GM18907 (cell line): ENCODE measurements around the gene PSD4.
"Not testable (repeated sequence)": the region's sequence is repeated elsewhere in the genome, so short reads cannot be mapped to it uniquely, and the experiment has no call there.

Source experiments
- ATAC-seq: cut with Tn5 transposase; IDR thresholded peaks from one replicate; pipeline ENCODE4 v1.9.1; 2021; ENCODE audit warnings: mild to moderate bottlenecking, moderate library complexity; ENCODE audit not compliant: unreplicated experiment

Gene PSD4

DNA sequence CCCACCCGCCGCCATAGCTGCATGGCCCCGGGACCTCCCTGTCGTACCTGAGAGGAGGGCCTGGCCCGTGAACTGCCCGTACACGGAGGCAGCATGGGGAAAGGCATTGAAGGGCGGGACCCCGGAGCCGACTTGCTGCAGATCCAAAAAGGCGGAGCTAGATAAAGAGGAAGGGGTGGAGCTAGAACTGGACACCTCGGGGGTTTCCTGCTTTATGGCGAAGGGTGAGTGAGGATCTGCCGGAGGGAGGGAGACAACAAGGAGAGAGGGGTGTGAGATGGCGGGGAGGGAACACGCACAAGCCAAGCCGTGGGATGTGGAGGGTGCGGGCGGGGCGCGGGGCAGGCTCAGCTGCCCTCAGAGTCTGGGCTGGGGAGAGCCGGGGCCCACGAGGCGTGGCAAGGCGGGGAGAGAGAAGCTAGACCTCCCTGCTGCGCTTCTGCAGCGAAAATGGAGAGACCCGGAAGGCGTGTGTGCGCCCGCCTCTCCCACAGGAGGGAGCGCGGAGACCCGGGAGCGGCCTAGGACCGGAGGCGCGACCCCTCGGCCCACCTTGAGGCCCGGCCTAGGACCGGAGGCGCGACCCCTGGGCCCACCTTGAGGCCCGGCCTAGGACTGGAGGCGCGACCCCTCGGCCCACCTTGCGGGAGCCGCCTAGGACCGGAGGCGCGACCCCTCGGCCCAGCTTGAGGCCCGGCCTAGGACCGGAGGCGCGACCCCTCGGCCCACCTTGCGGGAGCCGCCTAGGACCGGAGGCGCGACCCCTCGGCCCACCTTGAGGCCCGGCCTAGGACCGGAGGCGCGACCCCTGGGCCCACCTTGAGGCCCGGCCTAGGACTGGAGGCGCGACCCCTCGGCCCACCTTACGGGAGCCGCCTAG, 61.8 kb downstream of the PSD4 start:
- not testable (repeated sequence) for ATAC-seq

DNA sequence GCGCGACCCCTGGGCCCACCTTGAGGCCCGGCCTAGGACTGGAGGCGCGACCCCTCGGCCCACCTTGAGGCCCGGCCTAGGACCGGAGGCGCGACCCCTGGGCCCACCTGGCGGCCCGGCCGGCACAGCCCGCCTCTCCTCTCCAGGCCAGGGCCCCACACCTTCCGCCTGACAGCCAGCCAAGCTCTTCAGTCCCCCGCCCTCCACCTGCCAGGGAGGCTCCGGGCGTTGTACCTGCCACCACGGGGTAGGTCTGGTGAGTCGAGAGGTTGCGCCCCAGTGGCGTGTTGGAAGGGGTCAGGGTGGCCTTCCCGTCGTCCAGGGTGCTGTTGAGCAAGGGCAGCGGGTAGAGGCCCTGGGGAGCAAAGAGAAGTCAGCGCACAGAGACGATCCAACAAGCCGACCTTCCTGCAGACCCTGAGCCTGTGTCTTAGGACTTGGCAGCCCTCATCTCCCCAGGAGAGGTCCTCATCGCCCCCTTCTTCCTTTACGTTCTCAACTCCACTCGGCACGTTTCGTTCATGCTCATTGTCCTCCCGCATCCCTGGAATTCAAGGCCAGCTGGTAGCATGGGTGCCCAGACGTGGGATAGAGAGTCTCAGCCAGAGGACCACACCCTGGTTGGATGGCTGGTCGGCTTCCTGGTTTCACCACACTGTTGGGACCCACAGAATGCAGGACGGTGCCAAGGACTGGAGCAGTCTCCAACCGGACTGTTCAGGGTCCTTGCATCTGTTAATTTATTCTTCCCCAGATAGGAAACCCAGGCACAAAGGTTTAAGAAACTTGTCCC, 62.8 kb downstream of the PSD4 start:
- ATAC-seq = no peak

DNA sequence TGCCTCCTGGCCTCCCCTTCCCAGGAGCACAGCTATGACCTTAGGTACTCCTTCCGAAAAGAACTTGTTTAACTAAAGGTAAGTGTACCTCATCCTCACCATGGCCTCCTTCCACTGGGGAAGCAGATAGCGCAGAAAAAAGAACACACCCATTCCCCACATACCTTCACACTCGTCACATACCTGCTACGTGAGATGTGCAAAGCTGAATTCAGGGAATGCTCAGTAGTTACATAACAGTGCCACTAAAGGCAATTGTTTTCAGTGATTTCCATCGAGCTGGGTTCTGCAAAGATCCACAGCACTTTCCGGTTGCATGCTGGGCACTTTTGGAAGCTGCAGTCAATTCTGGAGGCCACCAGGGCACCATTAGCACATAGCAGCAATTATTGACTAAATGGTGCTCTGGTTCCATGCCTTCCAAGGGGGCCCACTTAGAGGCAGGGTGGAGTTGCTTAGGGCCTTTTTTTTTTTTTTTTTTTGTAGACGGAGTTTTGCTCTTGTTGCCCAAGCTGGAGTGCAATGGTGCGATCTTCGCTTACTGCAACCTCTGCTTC, 63.9 kb downstream of the PSD4 start:
- no peak for ATAC-seq

DNA sequence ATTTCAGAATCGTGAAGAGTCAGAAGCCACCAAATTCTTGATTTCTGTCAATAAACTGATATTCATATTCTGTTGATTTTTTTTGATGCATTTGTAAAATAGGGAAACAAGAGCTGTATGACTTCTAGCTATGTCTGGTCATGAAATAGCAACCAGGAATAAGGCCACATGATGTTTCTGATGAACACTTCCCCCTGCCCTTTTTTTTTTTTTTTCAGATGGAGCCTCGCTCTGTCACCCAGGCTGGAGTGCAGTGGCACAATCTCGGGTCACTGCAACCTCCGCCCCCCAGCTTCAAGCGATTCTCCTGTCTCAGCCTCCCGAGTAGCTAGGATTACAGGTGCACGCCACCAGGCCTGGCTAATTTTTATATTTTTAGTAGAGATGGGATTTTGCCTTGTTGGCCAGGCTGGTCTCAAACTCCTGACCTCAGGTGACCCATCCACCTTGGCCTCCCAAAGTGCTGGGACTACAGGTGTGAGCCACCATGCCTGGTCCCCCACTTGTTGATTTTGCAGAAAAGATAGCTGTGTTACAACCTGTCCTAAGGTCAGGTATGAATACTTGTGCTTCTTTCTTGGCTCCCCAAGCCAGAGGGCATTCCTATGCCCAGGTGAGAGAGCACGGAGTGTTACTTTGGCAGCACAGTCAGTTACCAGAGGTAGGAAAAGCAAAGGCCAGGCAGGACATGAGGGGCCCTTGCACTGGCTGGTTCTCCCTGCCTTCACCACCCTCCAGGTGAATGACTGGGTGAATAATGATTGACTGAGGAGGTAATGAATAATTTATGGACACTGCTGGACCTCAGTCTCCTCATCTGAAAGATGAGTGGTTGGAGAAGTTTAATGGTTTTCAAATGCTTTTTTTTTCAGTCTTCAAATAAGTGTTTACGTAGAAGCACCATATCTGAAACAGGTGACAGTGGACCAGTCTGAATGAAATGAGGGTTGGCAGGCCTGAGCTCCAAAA, 65.4 kb downstream of the PSD4 start:
- ATAC-seq = no peak

DNA sequence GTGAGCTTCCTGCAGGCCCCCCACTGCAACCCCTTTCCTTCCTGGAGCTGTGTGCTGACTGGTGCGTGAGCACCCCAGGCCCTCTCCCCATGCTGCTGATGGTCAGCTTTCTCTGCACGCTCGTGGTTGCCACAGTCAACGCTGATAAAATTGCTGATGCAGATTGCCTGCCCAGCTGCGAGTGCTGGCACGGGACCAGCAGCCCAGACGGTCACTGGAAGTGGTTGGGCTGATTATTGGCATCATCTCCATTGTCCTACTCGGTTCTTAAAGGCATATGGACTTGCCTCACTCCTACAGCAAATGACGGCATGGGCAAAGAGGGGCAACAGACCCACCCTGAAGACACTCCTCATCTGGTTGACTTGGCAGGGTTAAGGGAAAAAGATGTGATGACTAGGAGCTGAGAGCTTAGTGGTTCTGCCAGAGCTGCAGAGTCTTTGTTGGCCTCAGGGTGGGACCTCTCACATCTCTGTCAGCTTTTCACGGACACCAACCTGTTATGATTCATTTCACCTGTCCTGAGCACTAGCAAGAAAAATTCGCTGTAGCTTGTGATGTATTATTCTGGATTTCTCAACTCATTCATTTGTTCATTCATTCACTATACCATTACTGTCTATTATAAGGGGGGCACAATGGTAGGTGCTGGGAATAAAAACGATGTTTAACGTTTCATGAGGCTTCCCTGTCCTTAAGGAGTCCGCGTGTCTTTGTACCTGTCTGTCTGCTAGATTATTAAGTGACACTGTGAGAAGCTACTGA, 66.6 kb downstream of the PSD4 start:
- no peak for ATAC-seq

DNA sequence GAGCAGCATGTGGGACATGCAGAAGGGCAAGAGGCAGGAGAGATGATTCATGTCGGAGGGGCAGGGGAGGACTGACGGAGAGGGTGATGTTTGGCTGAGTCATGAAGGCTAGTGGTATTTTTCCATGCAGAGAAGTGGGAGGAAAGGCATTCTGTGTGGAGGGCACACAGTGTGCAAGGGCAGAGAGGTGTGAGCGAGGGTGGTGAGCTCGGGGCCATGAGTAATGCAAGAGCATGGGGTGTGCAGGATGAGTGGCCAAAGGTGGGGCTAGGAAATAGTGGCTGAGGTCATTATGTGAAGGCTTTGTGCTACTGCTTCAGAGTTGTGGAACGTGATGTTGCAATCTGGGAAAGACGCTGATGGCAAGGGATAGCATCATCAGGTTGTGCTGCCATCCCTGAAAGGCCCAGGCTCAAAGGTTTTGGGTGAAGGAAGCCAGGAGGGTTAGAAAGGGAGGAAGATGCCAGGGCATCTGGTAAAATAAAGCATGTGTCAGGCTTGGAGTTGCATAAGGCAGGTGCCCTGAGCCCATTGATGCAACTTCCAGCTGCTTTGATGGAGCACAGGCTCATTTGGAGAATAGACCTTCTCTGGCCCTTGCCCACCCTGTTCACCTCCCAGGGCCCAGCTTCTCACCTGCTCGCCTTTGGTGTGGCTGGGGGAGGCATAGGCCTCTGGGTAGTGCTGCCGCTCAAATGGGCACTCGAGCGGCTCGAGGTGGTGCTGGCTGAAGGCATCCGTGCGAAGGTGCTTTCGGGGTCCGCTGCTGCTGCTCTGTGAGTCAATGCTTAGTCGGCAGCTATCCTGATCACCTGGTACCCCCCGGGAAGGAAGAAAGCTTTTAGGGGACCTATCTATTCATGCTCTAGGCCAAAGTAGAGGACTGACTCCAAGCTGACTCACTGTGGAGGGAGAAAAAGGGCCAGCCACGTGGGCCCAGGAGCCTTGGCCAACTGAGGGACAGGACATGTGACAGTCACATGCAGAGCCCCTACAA, 67.4 kb downstream of the PSD4 start:
- ATAC-seq = no peak

DNA sequence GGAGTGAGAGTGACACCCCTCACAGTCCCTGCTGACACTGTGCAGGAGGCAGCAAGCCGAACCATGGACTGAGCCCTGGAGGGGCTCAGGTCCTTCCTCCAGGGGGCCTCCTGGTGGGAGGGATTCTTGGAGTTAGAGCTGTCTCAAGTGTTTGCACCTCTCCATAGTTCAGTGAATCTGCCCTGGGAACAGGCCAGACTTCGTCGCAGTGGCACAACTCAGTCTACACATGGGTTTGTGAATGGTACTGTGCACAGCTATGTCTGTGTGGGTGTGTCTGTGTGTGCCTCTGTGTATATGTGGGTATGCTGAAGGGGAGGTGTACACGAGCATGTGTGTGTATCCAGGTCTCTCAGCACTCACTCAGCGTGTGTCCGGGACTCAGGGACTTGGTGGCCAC, 68.6 kb downstream of the PSD4 start:
- ATAC-seq = no peak

DNA sequence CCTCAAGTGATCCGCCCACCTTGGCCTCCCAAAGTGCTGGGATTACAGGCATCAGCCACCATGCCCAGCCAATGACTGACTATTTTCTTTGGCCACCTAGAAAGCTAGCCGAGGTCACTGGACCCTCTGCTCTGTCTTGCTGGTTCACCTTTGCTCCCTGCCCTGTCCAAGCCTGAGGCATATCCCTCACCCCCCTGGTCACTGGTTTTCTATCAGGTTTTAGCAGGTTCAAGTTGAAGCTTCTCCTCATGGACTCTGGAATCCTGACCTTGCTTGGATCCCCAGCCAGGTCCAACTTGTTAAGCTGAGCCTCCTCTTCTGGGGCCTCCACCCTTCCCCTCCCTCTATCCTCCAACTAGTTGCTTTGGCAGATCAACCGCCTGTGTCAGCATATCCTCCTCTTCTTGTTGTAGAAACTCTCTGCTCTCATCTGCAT, 71.5 kb downstream of the PSD4 start:
- ATAC-seq = no peak

DNA sequence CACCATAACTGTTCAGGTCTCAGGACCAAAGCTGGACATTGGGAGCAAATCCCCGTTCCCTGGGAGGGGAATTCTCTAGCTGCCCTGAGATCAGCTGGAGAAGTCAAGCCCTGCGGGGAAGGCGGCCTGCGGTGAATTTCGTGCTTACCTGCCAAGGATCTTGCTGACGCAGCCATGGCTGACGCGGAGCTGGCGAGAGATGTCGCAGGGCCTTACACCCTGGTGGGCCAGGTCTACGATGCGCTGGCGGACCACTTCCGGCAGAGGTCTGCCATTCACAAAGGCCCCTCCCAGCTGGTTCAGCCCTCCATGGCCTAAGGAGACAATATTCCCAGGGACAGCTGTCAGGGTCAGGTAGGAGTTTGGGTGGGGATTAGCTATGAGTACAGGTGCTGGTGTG, 72.8 kb downstream of the PSD4 start:
- ATAC-seq = no peak

DNA sequence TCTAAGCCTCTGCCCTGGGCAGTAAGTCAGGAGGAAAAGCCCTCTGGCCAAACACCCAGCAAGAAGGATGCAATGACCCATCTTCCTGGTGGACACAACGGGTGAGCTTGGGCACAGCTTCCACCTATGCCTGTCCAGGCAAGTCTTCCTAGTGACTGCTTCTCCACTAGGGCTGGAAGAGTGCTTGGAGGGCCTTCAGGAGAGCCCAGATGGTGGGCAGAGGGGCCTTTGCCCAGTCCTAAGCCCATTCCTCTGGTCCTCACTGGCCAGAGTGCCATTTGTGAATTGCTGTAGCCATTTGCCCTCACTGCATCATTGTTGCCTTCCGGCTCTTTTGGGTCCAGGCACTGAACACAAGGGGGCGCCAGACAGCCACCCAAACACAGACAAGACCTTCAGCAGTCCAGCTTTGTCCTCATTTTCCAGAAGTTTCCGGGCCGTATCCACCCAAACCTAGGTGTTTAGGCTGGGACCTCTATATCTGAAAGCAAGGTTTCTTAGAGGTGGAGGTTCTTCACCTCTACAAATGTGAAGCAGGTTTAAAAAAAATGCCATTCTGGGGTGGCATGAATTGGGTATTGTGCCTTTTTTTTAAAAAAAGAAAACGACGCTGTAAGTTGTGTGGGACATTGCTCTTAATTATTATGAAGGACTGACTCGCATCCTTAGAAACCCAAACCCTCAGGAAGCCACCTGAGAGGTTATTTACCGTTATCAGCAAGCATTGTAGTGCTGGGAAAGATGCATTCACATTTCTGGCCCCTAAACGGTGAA, 75.4 kb downstream of the PSD4 start:
- no peak for ATAC-seq

DNA sequence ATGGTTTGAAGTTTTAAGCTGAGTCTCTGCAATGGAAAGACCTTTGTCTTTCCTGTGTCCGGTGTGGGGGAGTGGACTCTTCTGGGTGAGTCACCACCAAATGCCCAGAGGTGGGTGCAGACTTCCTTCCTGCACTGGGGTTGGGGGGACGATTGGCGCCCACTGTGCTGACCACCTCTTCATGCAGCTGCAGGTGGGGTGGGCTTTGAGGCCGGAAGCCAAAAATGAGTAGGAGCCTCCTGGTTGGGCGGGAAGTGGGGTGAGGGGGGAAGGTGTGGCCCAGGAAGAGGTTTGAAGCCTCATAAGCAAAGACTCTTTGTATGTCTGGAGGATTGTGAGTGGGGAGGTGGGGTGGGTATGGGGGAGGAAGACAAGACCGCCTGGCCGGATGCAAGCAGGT, 77.3 kb downstream of the PSD4 start:
- no peak for ATAC-seq

DNA sequence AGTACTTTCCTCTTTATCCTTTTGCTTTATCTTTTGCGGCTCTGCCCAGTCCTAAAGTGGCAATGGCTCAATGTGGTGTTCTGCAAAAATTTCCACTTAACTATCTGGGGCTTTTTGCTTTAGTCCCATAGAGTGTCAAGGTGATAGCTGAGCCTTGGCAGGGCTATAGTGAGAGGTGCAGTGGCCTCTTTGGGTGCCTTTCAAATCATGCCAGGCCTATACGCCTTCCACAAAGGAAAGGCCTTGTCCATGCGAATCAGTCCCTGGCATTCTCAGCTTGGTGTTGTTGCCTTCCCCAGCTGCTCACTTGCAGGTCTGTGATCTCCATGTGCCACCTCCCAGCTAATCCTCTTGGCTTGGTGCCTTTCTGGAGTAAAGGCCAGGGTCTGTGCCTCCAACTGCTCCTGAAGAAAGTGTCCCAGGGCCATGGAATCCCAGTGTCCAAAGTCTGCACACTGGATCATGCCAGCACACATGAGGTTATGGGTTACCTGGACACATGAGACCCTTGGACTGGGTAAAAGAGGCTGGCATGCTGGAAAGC, 78.3 kb downstream of the PSD4 start:
- ATAC-seq = no peak

DNA sequence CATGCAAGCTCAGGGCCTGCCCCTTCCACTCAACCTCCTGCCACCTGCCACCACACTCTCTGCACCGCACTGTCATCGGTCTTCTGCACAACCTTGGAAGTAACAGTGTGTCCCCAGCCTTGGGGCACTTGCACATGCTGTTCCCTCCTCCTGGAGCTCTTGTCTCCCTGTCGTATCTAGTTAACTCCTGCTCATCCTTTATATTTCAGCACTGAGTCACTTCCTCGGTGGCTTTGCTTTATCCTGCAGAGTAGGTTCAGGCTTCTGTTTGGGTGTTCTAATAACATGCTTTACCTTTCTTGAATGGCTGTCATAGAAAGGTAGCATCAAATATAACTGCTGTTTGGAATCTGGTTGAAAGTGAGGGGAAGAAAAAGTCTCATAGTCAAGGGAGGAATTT, 79.7 kb downstream of the PSD4 start:
- no peak for ATAC-seq

DNA sequence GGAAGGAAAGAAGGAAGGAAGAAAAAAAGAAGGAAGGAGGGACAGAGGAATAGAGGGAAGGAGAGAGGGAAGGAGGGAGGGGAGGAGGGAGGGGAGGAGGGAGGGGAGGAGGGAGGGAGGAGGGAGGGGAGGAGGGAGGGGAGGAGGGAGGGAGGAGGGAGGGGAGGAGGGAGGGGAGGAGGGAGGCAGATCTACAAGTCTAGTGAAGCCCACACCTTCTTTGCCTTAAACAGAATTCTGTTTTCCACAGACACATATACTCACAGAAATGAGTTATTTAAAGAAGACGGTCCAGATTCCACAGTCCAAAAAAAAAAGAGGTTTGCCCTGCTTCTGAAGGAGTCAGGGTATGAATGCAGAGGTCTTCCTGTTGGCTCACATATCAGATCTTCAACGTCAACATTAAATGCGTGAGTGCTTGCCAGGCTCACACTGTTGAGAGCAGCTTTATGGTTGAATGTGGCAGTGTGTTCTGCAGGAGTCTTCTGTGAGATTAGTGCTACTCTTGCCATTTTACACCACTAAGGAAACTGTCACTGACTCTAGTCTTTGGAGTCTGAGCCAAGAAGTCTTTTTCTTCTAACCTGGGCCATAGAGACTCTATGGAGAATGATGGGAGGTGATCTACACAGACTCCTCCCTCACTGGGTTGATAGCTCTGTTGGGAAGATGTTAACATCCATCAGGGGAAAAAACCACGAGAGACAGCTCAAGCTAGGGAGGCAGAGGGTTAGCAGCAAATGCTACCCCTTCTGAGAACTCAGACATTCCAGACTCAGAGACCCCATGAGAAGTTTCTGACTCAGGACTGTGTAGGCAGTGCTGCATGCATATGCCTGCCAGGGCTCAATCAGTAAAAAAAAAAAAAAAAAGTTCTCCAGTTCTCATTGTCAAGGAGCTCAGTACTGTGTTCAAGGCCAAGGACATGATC, 81.6 kb downstream of the PSD4 start:
- ATAC-seq = no peak

DNA sequence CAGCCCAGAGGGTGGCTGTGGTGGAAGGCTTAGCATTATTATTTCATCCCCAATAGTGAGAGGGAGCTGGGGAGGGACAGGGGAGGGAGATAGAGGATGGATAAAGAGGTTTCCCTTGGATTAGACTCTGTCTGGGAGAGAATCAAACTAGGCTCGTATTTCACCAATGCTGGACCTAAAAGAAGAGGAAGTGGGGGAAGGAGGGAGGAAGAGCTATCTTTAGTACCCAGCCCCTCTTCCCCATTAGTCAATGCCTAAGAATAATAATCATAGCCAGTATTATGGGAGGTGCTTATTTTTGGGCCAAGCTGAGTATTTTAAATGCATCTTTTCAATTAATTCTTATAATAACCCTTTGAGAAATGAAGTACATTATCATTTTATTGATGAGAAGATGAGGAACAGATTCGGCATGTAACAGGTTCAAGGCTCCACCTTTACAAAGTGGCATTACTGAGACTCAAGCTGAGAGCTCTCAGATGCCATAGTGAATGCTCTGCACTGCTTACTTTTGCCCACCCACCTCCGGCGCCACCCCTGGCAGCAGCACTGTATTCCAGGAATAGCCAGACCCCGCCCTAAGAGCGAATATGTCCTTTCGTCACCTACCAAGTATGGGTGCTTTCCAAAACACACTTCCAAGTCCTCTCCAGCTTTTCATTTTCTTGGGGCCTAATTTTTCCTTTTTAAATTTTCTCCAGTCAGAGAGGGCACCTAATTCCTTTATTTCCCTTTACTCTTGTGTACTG, 83.9 kb downstream of the PSD4 start:
- ATAC-seq = no peak
